SK-N-SH (cell line): ENCODE data around the gene MAPK9.

Experiments used
- CTCF ChIP-seq: fragments of 200-600 bp; sonication (generic); IDR thresholded peaks from 2 replicates; pipeline ENCODE4 v1.6.1; 2017; ENCODE audit warnings: antibody characterized with exemption, mild to moderate bottlenecking, moderate library complexity
- EP300 ChIP-seq, 2 experiments: IDR thresholded peaks; 2 replicates each; pipeline versions ENCODE4 v1.4.0 to v1.6.1; 2012; ENCODE audit warnings: borderline replicate concordance in 1 of 2, low read depth in 1 of 2, low read length in 1 of 2
- EZH2phosphoT487 ChIP-seq: fragments of 200-600 bp; sonication (generic); IDR thresholded peaks from 2 replicates; pipeline ENCODE4 v1.6.1; 2017; ENCODE audit warnings: low read depth, mixed run types, mild to moderate bottlenecking, antibody characterized with exemption, moderate library complexity, borderline replicate concordance
- FOXM1 ChIP-seq: IDR thresholded peaks from 2 replicates; pipeline ENCODE4 v1.4.0; 2012; ENCODE audit warnings: low read depth, mild to moderate bottlenecking
- JUND ChIP-seq: IDR thresholded peaks from 2 replicates; pipeline ENCODE4 v1.4.0; 2012
- NRF1 ChIP-seq: IDR thresholded peaks from 2 replicates; pipeline ENCODE4 v1.6.1; 2012; ENCODE audit warnings: low read depth, mild to moderate bottlenecking, low read length
- POLR2AphosphoS5 ChIP-seq: IDR thresholded peaks from 2 replicates; pipeline ENCODE4 v1.6.1; 2012; ENCODE audit warnings: low read depth, low read length
- RAD21 ChIP-seq: IDR thresholded peaks from 2 replicates; pipeline ENCODE4 v1.6.1; 2012; ENCODE audit warnings: mild to moderate bottlenecking, low read length
- SIN3A ChIP-seq: IDR thresholded peaks from 2 replicates; pipeline ENCODE4 v1.6.1; 2012; ENCODE audit warnings: low read depth, mild to moderate bottlenecking, low read length, moderate library complexity, borderline replicate concordance
- TAF1 ChIP-seq: IDR thresholded peaks from 2 replicates; pipeline ENCODE4 v1.6.1; 2012; ENCODE audit warnings: low read depth, mild to moderate bottlenecking, low read length, moderate library complexity, borderline replicate concordance
- USF2 ChIP-seq: fragments of 150-350 bp; IDR thresholded peaks from 2 replicates; pipeline ENCODE4 v1.6.1; 2017; ENCODE audit warnings: antibody characterized with exemption, low read length, low read depth, borderline replicate concordance
- YY1 ChIP-seq: IDR thresholded peaks from 2 replicates; pipeline ENCODE4 v1.4.0; 2012; ENCODE audit warnings: low read depth, mild to moderate bottlenecking
- ZBTB33 ChIP-seq: IDR thresholded peaks from 2 replicates; pipeline ENCODE4 v1.4.0; 2012; ENCODE audit warnings: low read depth, borderline replicate concordance

- TF ChIP-seq CTCF = no peak
- TF ChIP-seq SIN3A = no peak
- TF ChIP-seq POLR2AphosphoS5 = no peak
- TF ChIP-seq RAD21 = no peak
- no peak for TF ChIP-seq FOXM1
- TF ChIP-seq JUND = no peak
- TF ChIP-seq TAF1 = no peak
- TF ChIP-seq ZBTB33 = no peak
- TF ChIP-seq NRF1 = no peak
- no peak for TF ChIP-seq USF2
- TF ChIP-seq EZH2phosphoT487 = no peak
- no peak for TF ChIP-seq EP300 (IDR thresholded peaks at IDR 0.05; ENCODE audit: borderline replicate concordance in 1 of 2, low read depth in 1 of 2, low read length in 1 of 2)
- no peak for TF ChIP-seq YY1
Measured at GRCh38 chr5:180284149-180284548, 7.7 kb downstream of the MAPK9 start.
